CD4-positive, alpha-beta memory T cell (primary cell): Measurements from ENCODE around the gene PML. TPM values are rescaled to one million over a fixed set of nuclear protein-coding genes. Genes with fewer than 3 reads are reported as not detected.
"Not testable (repeated sequence)": the region's sequence is repeated elsewhere in the genome, so short reads cannot be mapped to it uniquely, and the experiment has no call there.

Source experiments
- CTCF ChIA-PET: fragments of 350-600 bp; sonication (Branson Sonifier 250); formaldehyde crosslinking; loops from one replicate; lab custom pipeline; 2021; ENCODE audit warnings: inconsistent platforms; ENCODE audit not compliant: partially characterized antibody; lab: Charles Lee
- POLR2A ChIA-PET: fragments of 350-600 bp; sonication (Branson Sonifier 250); formaldehyde crosslinking; loops from one replicate; lab custom pipeline; 2021; ENCODE audit not compliant: partially characterized antibody; lab: Charles Lee
- DNase-seq, 5 donors: peaks; one replicate each; pipeline versions ENCODE4 v3.0.0 to v3.0.0-alpha.2; 2020 to 2022; ENCODE audit warnings: mixed read lengths in 1 of 5
- H3K27ac ChIP-seq: one replicate; pipeline ENCODE4 v1.7.0; 2013; ENCODE audit warnings: low read depth, low read length
- H3K27me3 ChIP-seq: 2 replicates; pipeline ENCODE4 v1.7.0; 2013; ENCODE audit warnings: mild to moderate bottlenecking, low read length, moderate library complexity; ENCODE audit not compliant: insufficient read depth
- H3K36me3 ChIP-seq: 2 replicates; pipeline ENCODE4 v1.7.0; 2013; ENCODE audit warnings: mild to moderate bottlenecking, low read length, moderate library complexity; ENCODE audit not compliant: insufficient read depth
- H3K4me1 ChIP-seq: 2 replicates; pipeline ENCODE4 v1.7.0; 2013; ENCODE audit warnings: mild to moderate bottlenecking, low read length, moderate library complexity; ENCODE audit not compliant: insufficient read depth
- H3K4me3 ChIP-seq, 2 donors: one replicate each; pipeline ENCODE4 v1.7.0; 2013; ENCODE audit warnings: low read length in 2 of 2, mild to moderate bottlenecking in 1 of 2
- H3K9me3 ChIP-seq, 2 donors: one replicate each; pipeline ENCODE4 v1.7.0; 2013; ENCODE audit warnings: low read length in 2 of 2, control low read depth in 1 of 2; ENCODE audit not compliant: control insufficient read depth in 1 of 2
- H3K27ac Mint-ChIP-seq, 7 donors: one replicate each; pipeline ENCODE4 v1.8.0; 2020 to 2021; ENCODE audit warnings: mixed read lengths in 7 of 7, mild to moderate bottlenecking in 6 of 7, inconsistent platforms in 3 of 7, moderate library complexity in 3 of 7
- H3K27me3 Mint-ChIP-seq, 2 donors: one replicate each; pipeline ENCODE4 v1.8.0; 2020 to 2021; ENCODE audit warnings: mixed read lengths in 2 of 2
- H3K36me3 Mint-ChIP-seq, 2 donors: one replicate each; pipeline ENCODE4 v1.8.0; 2020 to 2021; ENCODE audit warnings: mixed read lengths in 2 of 2, inconsistent platforms in 1 of 2, mild to moderate bottlenecking in 1 of 2
- H3K4me1 Mint-ChIP-seq, 4 donors: one replicate each; pipeline ENCODE4 v1.8.0; 2020 to 2021; ENCODE audit warnings: mixed read lengths in 4 of 4, mild to moderate bottlenecking in 1 of 4
- H3K4me3 Mint-ChIP-seq, 8 donors: one replicate each; pipeline ENCODE4 v1.8.0; 2020 to 2021; ENCODE audit warnings: mixed read lengths in 8 of 8, mild to moderate bottlenecking in 7 of 8, moderate library complexity in 6 of 8, inconsistent platforms in 3 of 8
- H3K9me3 Mint-ChIP-seq, 8 donors: one replicate each; pipeline ENCODE4 v1.8.0; 2020 to 2021; ENCODE audit warnings: mixed read lengths in 8 of 8, mild to moderate bottlenecking in 5 of 8, inconsistent platforms in 3 of 8, moderate library complexity in 1 of 8
- intact Hi-C: fragments of 100-400 bp; cut with micrococcal nuclease; formaldehyde crosslinking; loops from one replicate; pipeline ENCODE4 v1.15.1; 2023
- polyA plus RNA-seq, 2 donors: library from polyadenylated mRNA; unstranded; fragments of 300-500 nt; fragmentation: Illumina TruSeq; gene quantifications; one replicate each; pipeline ENCODE4 v1.2.3, GENCODE V29; 2021
- total RNA-seq, 2 experiments: library from RNA; stranded (reverse); gene quantifications; one replicate each; pipeline ENCODE4 v1.2.3, GENCODE V29; 2021

PML gene
- total and polyA plus RNA-seq, 4 experiments from 2014 or later: 9.6 to 66.6 (median 47.4) TPM

DNA sequence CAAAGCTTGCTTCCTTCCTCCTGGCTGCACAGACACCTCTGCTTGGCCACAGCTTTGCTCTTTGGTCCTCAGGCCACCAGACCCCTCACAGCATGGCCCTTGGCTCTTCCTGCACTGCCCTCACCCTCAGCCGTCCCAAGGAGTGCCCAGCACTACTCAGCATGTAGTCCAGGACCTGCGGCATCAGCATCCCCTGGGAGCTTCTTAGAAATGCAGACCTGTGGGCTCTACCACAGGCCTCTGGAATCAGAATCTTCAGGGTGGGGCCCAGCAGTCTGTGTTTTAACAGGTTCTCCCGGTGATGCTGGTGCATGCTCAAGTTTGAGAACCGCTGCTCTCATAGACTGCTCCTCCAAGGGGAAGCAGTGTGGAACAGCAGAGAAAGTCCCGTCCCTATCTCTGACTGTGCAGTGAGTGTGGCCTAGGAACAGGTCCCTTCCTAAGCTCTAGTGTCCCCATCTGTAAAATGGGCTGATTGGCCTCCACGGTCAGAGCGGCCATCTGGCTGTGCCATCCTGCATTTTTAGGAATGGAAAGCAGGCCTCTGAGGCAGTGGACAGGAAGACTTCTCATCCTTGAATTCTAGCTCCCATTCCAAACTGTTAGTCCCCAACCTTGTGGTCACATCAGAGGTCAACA, 51.2 kb downstream of the PML start:
- Mint-ChIP-seq H3K27me3 (no peaks in the 10 kb centered on the region), H3K4me3 (no peak overlapping the region), H3K9me3 (peaks cover 0 to 2% (median 0%) of the 10 kb centered on the region in 8 donors)

DNA sequence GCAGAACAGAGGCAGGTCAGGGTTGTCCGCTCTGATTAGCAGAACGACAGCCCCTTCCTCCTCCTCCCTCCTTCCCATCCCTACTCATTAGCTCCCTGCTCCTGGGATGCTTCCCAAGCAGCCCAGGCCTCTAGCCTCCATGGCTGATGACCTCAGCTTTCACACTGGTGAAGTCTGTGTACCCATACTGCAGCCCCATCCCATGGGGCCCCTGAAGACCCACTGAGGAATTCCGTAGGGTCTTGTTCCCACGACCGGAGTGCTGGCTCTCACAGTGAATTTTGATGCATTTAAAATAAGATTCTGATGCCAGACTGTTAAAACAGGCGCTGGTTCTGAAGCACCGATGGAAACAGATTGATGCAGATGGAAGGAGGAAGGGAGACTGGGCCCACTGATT, 51.8 kb downstream of the PML start:
- ChIA-PET CTCF (interaction anchor here (1.1 kb wide), 1 partner anchor 73 kb away, joined by 8 read pairs; no protein-coding TSS in a partner anchor), POLR2A (interaction anchor here (1.3 kb wide), 1 partner anchor 73 kb away, joined by 3 read pairs; no protein-coding TSS in a partner anchor)
- Mint-ChIP-seq H3K27ac (no peak overlapping the region), H3K36me3 (peaks cover 8 to 22% of the 10 kb centered on the region in 2 donors), H3K9me3 (peaks cover 0 to 2% (median 0%) of the 10 kb centered on the region in 8 donors), H3K4me1 (peaks cover 5 to 19% (median 10%) of the 10 kb centered on the region in 4 donors), H3K4me3 (no peak overlapping the region), H3K27me3 (no peaks in the 10 kb centered on the region)
- no peak overlapping the region for H3K27ac ChIP-seq
- H3K27me3 ChIP-seq: no peaks in the 10 kb centered on the region
- no peaks in the 10 kb centered on the region for H3K9me3 ChIP-seq
- no peak for DNase-seq
- H3K36me3 ChIP-seq: peaks cover 10% of the 10 kb centered on the region
- no peak overlapping the region for H3K4me3 ChIP-seq
- intact Hi-C loops: loop anchor here (5.0 kb wide), 2 partner anchors 49 to 74 kb away; no protein-coding TSS in a partner anchor
- peaks cover 12% of the 10 kb centered on the region for H3K4me1 ChIP-seq

More for the DNA sequence above, 51.2 kb downstream of the PML start:
- Mint-ChIP-seq H3K36me3 (peaks cover 12 to 26% of the 10 kb centered on the region in 2 donors), H3K4me1 (peaks cover 5 to 19% (median 10%) of the 10 kb centered on the region in 4 donors), H3K27ac (peak overlapping the region in 2 of 7 donors; percentile 16 to 56)
- no peak for DNase-seq
- H3K36me3 ChIP-seq: peaks cover 10% of the 10 kb centered on the region
- ChIA-PET CTCF (interaction anchor here (1.1 to 2.8 kb wide), 3 partner anchors 31 to 74 kb away, joined by 3 to 13 read pairs (median 8); no protein-coding TSS in a partner anchor), POLR2A (interaction anchor here (1.3 kb wide), 1 partner anchor 73 kb away, joined by 3 read pairs; no protein-coding TSS in a partner anchor)
- H3K9me3 ChIP-seq: no peaks in the 10 kb centered on the region
- intact Hi-C loops: loop anchor here (5.0 kb wide), 2 partner anchors 48 to 73 kb away; no protein-coding TSS in a partner anchor
- H3K27ac ChIP-seq: no peak overlapping the region
- peaks cover 12% of the 10 kb centered on the region for H3K4me1 ChIP-seq
- H3K4me3 ChIP-seq: no peak overlapping the region
- no peaks in the 10 kb centered on the region for H3K27me3 ChIP-seq

DNA sequence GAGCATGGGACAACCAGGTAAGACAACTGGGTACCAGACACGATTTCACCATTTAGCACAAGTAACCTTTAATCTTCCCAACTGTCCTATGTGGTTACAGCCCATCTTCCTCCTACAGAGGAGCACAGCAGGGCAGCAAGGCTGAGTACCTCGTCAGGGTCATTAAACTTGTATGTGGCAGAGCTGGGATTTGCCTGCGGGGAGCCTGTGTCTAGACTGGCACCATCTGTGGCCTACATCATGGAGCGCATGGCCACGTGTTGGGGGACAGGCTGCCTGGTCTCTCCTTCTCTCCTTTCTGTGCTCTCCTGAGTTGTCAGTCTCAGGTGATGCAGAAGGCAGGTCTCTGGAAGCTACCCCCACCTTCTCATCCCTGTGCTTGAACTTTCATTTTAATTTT, 55.6 kb downstream of the PML start:
- H3K4me3 ChIP-seq: no peak overlapping the region
- ChIA-PET CTCF (interaction anchor here (1.1 to 3.7 kb wide), 6 partner anchors 9 to 99 kb away, joined by 3 to 39 read pairs (median 12); no protein-coding TSS in a partner anchor), POLR2A (no interaction called here)
- no peaks in the 10 kb centered on the region for H3K9me3 ChIP-seq
- H3K4me1 ChIP-seq: peaks cover 18% of the 10 kb centered on the region
- Mint-ChIP-seq H3K36me3 (peaks cover 0 to 4% of the 10 kb centered on the region in 2 donors), H3K4me1 (peaks cover 7 to 29% (median 16%) of the 10 kb centered on the region in 4 donors), H3K9me3 (no peaks in the 10 kb centered on the region), H3K4me3 (no peak overlapping the region), H3K27ac (peak overlapping the region in 4 of 7 donors; percentile 15 to 66 (median 52)), H3K27me3 (no peaks in the 10 kb centered on the region)
- DNase-seq: no peak
- H3K27ac ChIP-seq: no peak overlapping the region
- no peaks in the 10 kb centered on the region for H3K36me3 ChIP-seq
- intact Hi-C loops: no loop called here
- H3K27me3 ChIP-seq: no peaks in the 10 kb centered on the region

DNA sequence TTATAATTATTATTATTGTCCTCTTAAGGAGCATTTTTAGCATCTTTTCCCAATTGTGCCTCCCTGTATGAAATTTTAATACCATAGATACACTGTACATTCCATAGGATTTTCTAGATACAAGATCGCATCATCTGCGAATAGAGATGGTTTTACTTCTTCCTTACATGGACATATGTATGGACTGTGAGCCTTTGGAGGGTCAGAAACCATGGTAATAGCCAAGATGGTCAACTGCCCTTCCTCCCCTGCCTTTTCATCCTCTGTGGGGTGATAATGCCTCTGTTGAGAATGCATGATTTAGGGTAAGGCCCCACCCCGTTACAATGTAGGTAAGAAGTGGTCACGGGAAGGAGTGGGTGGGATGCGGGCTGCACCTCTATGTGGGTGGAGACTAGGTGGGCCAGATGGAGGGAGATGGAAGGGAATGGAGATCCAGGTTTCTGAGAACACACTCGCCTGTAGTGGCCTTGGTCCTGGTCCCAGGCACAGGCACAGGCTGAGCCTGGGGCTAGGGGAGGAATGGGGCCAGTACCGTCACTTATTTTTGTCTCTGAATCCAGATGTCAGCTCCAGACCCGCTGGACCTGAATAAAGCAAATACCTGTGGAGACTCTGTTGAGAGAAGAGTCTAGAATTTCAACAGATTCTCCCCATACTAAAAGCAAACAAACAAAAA, 56.2 kb downstream of the PML start:
- Histone ChIP-seq H3K4me3 (no peak overlapping the region), H3K9me3 (no peaks in the 10 kb centered on the region), H3K27ac (no peak overlapping the region), H3K27me3 (no peaks in the 10 kb centered on the region), H3K36me3 (no peaks in the 10 kb centered on the region), H3K4me1 (peaks cover 18% of the 10 kb centered on the region)
- CTCF ChIA-PET: interaction anchor here (1.1 to 4.1 kb wide), 3 partner anchors 13 to 54 kb away, joined by 3 to 14 read pairs (median 5); no protein-coding TSS in a partner anchor
- no peaks in the 10 kb centered on the region for H3K9me3 Mint-ChIP-seq
- intact Hi-C loops: no loop called here
- no peak overlapping the region for H3K4me3 Mint-ChIP-seq
- H3K27me3 Mint-ChIP-seq: no peaks in the 10 kb centered on the region
- H3K27ac Mint-ChIP-seq: peak overlapping the region in 4 of 7 donors; percentile 6 to 62 (median 34)
- no peak for DNase-seq
- no peaks in the 10 kb centered on the region for H3K36me3 Mint-ChIP-seq
- POLR2A ChIA-PET: no interaction called here
- peaks cover 7 to 29% (median 16%) of the 10 kb centered on the region in 4 donors for H3K4me1 Mint-ChIP-seq

DNA sequence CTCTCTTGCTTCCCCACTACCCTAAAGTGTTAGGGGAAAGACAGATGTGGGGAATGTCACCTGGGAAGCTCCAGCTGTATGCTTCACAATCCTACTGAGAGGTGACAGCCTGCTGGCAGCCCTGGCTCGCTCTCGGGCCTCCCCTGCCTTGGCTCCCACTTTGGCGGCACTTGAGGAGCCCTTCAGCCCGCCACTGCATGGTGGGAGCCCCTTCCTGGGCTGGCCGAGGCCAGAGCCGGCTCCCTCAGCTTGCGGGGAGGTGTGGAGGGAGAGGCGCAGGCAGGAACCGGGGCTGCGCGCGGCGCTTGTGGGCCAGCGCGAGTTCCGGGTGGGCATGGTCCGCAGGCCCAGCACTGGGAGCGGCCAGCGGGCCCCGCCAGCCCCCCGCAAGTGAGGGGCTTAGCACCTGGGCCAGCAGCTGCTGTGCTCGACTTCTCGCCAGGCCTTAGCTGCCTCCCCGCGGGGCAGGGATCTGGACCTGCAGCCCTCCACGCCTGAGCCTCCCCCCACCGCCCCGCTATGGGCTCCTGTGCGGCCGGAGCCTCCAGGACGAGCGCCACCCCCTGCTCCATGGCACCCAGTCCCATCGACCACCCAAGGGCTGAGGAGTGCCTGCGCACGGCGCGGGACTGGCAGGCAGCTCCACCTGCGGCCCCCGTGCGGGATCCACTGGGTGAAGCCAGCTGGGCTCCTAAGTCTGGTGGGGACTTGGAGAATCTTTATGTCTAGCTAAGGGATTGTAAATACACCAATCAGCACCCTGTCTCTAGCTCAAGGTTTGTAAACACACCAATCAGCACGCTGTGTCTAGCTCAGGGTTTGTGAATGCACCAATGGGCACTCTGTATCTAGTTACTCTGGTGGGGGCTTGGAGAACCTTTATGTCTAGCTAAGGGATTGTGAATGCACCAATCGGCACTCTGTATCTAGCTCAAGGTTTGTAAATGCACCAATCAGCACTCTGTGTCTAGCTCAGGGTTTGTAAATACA, 58.0 kb downstream of the PML start:
- H3K27ac Mint-ChIP-seq, H3K36me3 Mint-ChIP-seq, H3K9me3 ChIP-seq, H3K27me3 ChIP-seq, intact Hi-C loops, H3K27ac ChIP-seq, H3K4me3 Mint-ChIP-seq, POLR2A ChIA-PET, H3K9me3 Mint-ChIP-seq, DNase-seq, H3K27me3 Mint-ChIP-seq, H3K4me3 ChIP-seq, H3K36me3 ChIP-seq: not testable (repeated sequence)
- CTCF ChIA-PET: interaction anchor here (0.7 to 4.1 kb wide), 7 partner anchors 9 to 270 kb away, joined by 3 to 14 read pairs (median 5); no protein-coding TSS in a partner anchor
- H3K4me1 ChIP-seq: peaks cover 18% of the 10 kb centered on the region
- H3K4me1 Mint-ChIP-seq: peaks cover 7 to 24% (median 15%) of the 10 kb centered on the region in 4 donors

DNA sequence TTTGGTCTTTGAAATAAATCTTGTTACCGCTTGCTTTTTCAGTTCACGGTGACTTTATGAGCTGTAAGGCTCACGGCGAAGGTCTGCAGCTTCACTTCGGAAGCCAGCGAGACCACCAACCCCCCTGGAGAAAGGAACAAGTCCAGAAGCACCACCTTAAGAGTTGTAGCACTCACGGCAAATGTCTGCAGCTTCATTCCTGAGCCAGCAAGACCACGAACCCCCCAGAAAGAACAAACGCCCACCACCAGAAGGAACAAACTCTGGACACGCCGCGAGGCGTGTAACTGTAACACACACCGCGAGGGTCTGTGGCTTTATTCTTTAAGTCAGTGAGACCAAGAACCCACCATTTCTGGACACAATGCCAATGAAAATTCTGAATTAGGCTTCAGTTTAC, 59.0 kb downstream of the PML start:
- POLR2A ChIA-PET: no interaction called here
- Histone ChIP-seq H3K4me1 (peaks cover 10% of the 10 kb centered on the region), H3K27ac (no peak overlapping the region), H3K27me3 (no peaks in the 10 kb centered on the region), H3K4me3 (no peak overlapping the region), H3K9me3 (no peaks in the 10 kb centered on the region), H3K36me3 (no peaks in the 10 kb centered on the region)
- intact Hi-C loops: no loop called here
- H3K9me3 Mint-ChIP-seq: no peaks in the 10 kb centered on the region
- peaks cover 2 to 15% (median 8%) of the 10 kb centered on the region in 4 donors for H3K4me1 Mint-ChIP-seq
- no peak overlapping the region for H3K27ac Mint-ChIP-seq
- peaks cover 2 to 8% of the 10 kb centered on the region in 2 donors for H3K36me3 Mint-ChIP-seq
- CTCF ChIA-PET: interaction anchor here (0.7 to 4.1 kb wide), 6 partner anchors 9 to 269 kb away, joined by 3 to 14 read pairs (median 6); no protein-coding TSS in a partner anchor
- H3K4me3 Mint-ChIP-seq: peak overlapping the region in 1 of 8 donors; percentile 25
- DNase-seq: no peak
- peaks cover 0 to 2% of the 10 kb centered on the region in 2 donors for H3K27me3 Mint-ChIP-seq
